HG03175 (cell line): ENCODE results near the gene KCNF1.

ENCODE experiments used
- ATAC-seq: cut with Tn5 transposase; IDR thresholded peaks from one replicate; pipeline ENCODE4 v1.9.1; 2021; ENCODE audit warnings: mild to moderate bottlenecking, moderate library complexity; ENCODE audit not compliant: unreplicated experiment

KCNF1 gene

DNA sequence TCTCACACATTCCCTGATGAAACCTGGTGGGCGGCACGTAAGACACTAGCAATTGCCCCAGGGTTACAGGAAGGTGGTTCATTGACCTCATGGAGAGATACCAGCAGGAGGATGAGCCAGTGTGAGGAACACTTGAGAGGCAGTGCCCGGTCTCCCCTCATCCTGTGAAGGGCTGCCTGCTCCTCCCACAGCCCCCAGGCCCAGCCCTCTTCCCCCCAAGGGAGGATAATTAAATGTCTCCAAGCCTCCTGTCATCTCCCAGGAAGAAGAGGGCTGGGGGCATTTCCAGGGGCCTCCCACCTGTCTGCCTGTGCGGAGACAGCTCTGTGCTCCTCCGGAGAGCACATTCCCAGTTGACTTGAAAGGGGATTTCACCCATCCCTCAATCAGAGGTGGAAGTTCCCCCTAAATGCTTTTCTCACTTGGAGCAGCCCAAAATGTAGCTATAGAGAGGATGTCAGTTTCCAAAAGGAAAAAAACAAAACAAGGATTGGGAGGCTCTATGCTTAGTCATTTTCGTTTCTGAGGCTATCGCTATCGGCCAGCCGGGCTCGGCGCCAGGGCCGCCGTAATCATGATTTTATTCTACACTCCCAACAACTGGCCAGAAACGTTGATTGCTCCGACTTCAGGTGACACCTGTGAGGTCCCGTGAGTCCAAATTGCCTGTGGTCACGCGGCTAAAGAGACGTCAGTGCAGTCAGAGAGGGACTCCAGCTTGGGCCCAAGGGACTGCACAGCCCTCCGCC, 7.1 kb downstream of the KCNF1 start:
- ATAC-seq = no peak

DNA sequence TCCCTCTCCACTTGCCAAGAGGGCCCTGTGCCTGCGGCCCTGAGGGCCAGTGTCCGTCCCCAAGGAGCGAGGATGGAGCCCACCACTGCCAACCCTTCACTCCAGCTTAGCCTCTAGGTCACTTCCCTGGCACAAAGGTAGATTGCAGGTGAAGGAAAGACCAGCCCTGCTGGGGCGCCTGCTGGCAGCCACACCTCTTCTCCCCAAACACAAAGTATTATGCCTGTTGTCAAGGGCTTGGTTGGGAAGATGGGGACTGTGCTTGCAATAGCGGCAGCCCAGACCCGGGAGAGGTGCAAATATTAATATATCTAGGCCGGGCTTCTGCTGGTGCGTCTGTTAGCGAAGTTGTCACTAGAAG, 7.7 kb downstream of the KCNF1 start:
- ATAC-seq = no peak

DNA sequence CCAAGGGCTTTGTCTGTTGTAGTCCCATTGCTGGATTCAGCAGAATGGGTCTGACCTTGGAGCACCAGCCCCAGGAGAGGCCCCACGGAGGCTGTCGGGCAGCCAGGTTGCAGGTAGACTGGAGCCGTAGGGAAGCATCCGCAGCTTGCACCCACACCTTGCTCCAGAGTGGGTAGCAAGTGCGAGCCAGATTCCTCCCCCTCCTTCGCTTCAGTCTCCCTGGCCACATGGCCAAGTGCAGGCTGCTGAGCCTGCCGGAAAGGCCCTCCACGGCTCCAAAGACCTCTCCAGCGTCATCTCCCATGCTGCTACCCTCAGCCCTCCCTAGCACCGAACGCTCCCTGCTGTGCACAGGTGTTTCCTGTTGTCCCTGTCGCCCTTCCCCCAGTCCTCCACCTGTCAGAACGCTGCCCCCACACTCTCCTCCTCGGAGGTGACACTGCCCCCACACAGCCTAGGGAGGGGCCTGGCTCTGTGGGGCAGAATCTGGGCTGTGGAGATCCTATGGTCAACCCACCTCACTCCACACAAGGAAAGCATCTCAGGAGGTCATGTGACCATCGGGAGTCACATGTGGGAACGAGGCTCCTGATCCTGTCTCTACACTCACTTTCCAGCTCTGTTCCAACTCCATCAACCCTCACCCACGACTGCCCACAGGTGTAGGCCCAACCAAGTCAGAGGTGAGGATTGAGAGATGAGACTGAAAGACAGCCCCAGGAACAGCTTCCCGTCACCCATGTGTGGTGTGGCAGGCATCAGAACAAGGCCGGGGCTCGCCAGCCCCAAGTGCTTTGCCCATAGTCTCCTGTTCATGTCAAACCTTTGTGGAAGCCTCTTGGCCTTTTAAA, 8.3 kb downstream of the KCNF1 start:
- ATAC-seq = no peak

DNA sequence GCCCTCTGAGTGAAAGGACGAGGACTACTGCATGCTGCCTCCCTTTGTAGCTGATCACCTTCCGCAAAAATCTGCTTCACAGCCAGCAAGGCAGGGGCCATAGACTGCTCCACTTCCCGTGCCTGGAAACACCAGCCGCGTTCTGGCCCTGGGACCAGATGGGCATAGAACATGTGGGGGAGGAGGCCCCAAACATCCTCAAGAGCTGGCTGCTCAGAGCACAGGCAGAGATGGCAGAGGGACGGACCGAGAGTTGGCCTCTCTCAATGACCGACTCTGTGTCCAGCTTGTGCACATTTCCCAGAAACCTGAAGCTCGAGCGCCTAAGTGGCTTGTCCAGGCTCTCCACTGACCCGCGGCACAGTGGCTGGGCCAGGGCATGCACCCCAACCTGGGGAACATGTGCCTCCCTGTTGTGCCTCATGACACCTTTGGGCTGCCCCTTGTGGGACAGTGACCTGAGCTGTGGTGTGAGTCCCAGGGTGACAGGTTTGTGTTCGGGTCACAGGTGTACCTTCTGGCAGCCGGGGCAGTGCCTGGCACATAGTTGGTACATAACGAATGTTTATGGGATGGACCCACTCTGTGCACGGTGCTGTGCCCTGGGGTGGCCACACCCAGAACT, 9.1 kb downstream of the KCNF1 start:
- ATAC-seq = no peak

DNA sequence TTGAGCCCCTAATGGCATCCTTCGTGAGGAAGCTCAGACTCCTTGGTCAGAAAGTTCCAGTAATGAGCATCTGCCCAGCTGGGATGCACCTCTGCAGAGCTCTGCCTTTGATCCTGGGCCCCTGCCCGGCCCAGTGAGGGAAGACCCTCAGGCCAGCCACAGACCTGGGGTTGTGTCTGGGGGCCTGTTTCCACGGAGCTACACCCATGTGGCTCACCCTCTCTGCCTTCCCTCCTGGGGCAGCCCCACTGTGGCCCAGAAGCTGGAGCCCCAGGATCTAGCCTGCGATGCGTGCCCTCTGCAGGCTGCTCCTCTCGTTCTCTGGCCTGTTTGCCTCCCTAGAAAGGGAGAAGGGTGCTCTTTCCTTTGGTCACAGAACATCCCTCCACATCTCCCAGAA, 9.8 kb downstream of the KCNF1 start:
- no peak for ATAC-seq

DNA sequence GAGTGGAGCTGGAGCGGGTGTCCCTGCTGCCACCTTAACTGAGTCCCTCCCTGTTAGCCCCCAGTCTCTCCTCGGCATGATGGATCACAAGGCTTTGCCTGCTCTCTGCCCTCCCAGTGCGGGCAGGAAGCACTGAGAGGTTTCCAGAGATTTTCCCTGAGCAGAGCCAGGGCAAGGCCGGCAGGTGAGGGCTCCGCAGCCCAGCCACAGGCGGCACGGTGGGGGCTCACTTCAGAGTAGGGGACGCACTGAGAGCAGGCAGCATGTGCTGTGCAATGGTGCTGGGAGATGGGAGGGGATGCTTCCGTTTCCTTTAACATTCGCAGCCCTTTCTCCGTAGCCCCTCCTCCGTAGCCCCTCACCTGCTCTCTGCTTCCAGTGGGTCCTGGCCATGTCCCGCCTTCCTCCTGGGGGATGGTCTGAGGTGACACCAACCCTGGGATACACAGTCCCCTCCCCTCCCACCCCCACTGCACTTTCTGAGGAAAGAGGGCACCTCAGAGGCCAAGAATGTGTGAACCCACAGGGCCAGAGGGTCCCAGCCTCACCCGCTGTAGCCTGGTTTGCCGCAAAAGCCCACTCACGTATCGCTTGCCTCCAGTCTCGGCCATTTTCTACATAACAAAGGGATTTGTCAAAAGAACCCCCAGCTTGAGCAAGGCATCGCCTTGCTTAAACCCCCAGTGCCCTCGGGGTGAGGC, 10.7 kb downstream of the KCNF1 start:
- ATAC-seq = no peak

DNA sequence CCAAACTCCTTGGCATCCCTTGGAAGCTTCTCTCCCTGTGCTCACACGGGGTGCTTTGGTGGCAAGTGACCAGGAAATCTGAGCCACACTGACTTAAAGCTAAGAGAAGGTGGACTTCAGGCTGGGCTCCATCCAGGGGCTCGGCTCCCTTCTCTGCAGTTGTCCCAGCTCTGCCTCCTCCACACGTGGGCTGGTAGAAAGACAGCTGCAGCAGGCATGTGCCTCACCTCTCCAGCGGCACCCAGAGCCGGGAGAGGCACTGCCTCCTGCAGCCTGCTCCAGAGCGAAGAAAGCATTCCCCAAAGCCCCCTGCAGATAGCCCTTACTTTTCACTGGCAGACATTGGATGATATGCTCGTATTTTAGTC, 11.3 kb downstream of the KCNF1 start:
- no peak for ATAC-seq

DNA sequence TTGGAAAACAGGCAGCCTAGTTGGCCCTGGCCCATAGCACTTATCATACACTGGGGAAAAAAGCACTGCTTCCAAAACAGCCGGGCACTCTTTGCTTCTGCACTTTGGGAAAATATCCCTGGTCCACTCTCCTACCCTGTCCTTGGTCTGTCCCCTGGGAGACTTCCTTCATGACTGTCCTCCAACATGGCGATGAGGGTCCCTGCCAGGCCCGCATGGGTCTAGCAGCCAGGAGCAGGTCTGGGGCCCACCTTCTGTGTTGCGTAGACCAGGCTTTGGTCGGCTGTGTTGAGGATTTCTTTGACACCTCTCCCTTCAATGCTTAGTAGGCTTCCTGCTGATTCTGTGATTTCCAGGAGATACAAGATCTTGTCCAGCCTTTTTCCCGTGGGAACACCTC, 12.2 kb downstream of the KCNF1 start:
- ATAC-seq = no peak

DNA sequence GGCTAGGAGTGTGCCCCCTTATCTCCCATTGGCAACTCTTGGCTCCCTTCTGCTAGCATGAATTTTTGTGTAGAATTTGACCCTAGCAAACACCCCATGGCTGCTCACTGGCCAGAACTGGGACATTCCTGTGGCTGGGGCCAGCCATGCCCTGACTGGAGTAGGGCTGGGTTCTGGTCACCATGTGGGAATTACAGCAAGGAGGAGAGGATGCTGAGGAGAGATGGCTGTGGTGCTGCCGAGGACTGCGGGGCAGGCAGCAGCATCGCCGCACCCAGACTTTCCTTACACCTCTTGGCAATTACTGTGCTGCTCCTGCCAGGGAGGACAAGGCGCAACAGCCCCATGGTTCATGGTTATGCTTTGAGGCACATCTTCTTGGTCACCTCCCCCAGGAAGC, 12.7 kb downstream of the KCNF1 start:
- ATAC-seq = no peak

DNA sequence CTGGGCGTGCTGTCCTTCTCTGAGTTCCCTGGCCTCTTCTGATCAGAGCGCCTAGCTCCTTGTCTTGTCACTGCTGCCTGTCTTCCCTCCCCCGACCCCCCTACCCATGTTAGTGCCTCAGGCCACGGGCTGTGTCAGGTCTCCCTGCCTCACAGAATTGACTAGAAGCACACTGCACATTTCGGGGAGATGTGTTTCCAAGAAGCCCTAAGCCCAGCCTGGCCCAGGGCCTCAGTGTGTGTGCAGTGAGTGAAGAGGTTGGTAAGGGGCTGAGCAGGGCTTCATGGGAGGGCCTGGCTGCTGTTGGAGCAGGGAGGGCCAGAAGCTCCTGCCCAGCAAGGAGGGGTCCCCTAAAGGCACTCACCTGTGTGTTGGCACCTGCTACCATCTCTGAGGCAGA, 13.1 kb downstream of the KCNF1 start:
- ATAC-seq = no peak

DNA sequence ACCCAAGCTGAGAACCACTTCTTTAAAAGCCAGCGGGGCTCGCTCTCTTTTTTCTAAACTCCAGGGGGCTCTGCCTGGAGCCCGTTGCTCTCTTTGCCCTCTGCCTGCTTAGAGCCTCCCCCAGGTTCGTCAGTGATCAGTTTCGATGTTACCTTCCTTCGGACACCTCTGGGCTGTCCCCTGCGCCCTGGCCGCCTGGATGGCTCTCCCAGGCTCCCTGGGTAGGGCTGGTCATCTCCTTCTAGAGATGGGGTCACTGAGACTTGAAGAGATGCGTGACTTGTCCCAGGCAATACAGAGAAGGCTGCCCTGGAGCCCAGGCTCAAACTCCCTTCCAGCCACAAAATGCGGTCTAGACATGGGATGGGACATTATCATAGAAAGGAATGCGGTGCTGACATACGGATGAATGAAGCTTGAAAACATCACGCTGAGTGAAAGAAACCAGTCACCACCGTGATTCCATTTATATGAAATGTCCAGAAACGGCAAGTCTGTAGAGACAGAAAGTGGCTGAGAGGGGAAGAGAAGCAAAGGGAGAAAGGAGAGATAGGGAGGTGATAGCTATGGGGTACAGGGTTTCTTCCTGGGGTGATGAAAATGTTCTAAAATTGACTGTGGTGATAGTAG, 14.6 kb downstream of the KCNF1 start:
- ATAC-seq = no peak

DNA sequence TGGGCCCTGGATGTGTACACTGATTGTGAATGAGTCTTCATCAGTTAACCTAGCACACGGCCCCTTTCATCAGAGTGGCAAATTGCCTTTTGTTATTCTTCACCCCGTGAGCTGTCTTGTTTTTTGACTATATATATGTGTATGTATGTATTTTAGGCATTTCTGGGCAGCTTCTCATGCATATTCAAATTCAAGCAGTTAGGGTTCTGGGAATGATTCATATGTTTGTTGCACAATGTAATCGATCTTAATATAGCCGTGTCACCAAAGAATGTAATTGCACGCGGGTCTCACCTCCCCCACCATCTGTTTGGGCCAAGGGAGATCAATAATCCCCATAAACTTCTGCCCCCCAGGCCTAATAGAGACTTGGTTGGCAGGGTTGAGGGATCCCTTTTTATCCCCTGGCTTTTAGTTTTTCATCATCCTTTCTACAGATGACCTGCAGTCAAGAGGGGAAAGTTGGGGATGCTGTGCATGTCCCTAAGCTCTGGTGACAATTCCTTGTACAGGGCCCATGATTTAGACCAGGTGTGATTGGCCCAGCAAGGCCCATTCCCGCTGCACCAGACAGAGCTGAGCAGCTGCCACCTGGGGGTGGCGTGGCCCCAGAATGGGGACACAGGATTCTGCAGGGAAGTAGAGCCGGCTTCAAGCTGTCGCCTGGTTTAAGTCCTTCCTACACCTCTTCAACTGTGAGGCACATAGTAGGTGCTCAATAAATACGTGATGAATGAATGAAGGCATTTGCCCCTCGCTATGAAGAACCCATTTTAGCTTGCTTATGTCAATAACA, 19.2 kb downstream of the KCNF1 start:
- no peak for ATAC-seq

DNA sequence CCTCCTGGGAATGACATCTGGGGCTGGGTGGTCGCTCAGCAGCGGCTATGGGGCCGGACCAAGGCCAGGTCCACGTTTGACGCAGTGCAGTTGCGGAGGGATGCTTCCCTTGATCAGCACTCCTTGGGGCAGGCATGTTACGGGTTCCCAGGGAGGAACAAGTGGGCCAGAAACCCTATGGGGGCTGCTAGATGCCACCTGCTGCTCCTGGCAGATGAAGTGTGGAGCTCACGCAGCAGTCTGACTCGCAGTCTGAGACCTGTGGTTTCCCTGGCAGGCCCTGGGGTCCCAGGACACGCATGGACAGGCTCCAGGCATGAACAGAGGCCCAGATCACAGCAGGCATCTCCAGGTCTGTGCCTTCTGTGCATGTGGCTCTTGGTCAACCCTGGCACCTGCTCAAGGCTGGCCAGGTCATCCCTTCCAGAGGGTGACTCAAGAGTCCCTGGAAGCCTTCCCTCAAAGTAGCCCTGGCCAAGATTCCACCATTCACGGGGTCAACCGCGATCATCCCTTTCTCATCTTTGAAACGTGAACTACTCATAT, 20.0 kb downstream of the KCNF1 start:
- ATAC-seq = no peak

DNA sequence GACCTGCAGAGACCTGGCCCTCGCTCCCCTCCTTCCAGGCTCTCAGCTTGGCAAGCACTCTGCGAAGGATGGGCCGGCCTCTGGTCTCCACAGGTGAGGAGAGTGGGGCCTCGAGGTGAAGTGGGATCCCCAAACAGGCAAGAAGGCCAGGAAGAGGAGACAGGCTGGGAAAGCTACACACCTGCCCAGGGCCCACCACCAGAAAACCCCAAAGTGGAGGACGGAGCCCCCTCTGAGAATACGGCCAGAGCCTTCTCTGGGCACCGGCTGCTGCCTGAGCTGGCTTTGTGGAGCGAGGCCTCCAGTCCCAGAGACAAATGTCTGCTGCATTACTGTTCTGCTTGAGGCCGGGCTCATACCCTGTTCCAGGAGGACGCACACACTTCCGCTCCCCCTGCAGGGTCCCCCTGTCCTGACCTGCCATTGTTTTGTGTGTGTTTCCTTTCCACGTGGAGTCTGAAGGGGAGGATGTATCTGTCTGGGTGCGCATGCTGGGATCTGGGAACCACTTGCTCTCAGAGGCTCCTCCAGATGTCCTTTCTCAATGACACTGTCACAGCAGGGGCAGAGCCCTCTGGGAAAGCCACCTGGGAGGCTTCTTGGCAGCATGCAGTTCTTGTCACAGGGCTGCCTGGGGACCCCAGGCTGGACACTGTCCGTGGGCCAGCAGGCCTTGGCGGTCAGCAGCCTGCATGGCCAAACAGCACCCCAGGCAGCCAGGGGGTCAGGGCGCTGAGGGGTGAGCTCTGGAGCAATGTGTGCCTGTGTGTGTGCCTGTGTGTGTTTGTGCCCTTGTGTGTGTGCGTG, 20.8 kb downstream of the KCNF1 start:
- no peak for ATAC-seq

DNA sequence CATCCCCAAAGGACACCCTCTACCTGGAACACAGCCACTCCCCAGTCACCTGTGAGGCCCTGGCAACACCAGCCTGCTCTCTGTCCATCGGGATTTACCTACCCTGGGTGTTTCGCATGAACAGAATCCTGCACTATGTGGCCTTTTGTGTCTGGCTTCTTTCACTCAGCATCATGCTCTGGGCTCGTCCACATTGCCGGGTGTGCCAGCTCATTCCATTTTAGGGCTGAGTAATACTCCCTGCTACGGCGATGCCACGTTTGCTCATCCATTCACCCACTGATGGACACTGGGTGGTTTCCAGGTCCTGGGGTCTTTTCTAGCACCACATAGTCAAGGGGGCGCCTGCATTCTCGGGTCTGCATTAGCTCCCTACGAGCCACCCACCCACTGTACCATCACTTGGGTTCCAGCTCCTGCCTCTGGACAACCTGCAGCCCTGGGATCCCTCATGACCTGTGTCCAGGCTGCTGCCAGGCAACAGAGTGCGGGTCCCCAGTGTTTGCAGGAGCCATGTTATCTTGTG, 22.0 kb downstream of the KCNF1 start:
- no peak for ATAC-seq

DNA sequence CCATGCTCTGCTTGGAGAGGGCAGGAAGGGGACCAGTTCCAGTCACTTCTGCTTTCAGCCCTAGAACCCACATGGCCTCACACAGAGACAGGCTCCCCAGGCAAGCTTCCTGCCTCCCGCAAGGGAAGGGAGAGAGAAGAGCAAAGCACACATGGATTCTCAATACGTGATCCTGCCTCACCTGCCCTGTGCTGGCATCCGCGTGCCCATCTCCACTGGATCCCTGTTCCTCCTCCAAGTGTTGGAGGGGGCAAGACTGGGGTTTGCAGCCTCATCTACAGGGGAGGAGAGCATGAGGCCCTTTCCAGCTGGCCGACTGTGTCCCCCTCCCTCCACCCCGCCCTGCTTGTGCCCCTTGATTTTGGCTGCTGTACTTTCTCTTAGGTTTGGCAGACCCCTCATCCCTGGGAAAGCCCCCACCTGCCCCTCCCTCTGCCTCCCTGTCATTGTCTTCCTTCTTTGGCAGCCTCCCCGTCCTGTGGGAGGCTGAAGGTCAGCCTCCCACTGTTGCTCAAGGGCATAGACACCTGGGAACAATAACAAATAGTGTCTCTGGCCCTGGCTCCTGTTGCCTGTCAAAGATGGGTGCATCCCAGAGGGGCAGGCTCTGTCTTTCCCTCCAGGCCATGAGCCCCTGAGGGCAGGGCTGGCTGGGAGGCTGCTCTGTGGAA, 22.7 kb downstream of the KCNF1 start:
- ATAC-seq = no peak

DNA sequence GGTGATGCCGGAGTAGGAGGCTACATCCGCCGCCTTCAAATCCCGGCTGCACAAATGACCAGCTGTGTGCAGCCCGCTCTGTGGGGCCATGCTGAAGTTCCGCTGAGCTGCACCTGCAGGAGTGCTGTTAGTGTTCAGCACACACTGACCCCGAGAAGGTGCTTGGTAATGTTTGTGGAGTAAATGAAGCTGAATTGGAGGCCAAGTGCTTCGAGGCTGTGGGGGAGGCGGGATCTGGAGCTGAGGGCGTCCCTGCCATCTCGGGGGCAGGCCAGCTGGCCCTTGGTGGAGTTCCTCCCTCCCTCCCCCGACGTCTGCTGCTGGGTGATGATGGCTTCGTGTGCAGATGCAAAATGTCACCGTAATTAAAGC, 23.2 kb downstream of the KCNF1 start:
- no peak for ATAC-seq

DNA sequence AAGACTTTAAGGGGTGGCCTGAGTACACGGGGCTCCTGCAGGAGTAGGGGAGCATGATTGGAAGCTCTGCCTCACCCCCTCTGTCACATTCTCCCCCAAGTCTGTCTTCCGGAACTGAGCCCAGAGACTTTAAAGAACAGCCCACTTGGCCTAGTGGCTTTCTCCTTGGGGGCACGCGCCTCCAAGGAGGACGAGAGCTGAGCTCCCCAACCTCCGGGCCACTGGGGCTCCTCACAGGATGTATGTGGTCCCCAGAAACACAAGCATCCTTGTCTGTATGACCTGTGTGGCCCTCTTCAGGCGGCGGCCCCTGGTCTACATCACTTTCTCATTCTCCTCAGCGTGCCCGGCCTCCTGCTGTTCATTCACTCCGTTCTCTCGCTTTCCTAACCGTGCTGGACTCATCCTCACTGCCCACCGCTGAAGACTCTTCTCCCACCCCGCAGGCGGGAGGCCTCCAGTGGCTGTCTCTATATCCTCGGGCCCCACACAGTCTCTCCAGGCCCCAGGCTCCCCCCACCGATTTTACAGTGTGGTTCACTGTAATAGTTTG, 23.7 kb downstream of the KCNF1 start:
- no peak for ATAC-seq
